H9 (cell line): ENCODE results near the gene ASAP3. TPM values are rescaled to one million over a fixed set of nuclear protein-coding genes. Genes with fewer than 3 reads are reported as not detected.

ENCODE experiments used
- DNase-seq: peaks from one replicate; pipeline ENCODE4 v3.0.0-alpha.2; 2017
- H2AFZ ChIP-seq: one replicate; pipeline ENCODE4 v1.6.1; 2013; ENCODE audit warnings: mild to moderate bottlenecking, low read length, control low read depth, moderate library complexity
- H2AK5ac ChIP-seq: 2 replicates; pipeline ENCODE4 v1.6.1; 2013; ENCODE audit warnings: low read length, control low read depth, mixed read lengths; ENCODE audit not compliant: insufficient read length
- H2BK120ac ChIP-seq: one replicate; pipeline ENCODE4 v1.6.1; 2013; ENCODE audit warnings: low read depth, mild to moderate bottlenecking, low read length, control low read depth, inconsistent platforms; ENCODE audit not compliant: poor library complexity, severe bottlenecking
- H2BK12ac ChIP-seq: 2 replicates; pipeline ENCODE4 v1.6.1; 2013; ENCODE audit warnings: low read length, control low read depth, mixed read lengths, low read depth; ENCODE audit not compliant: insufficient read length
- H2BK15ac ChIP-seq: 2 replicates; pipeline ENCODE4 v1.6.1; 2013; ENCODE audit warnings: low read depth, low read length, control low read depth
- H2BK20ac ChIP-seq: one replicate; pipeline ENCODE4 v1.6.1; 2013; ENCODE audit warnings: low read depth, mild to moderate bottlenecking, low read length, control low read depth, inconsistent platforms; ENCODE audit not compliant: poor library complexity, severe bottlenecking
- H2BK5ac ChIP-seq: 2 replicates; pipeline ENCODE4 v1.6.1; 2013; ENCODE audit warnings: low read length, control low read depth, mixed read lengths; ENCODE audit not compliant: insufficient read length
- H3K14ac ChIP-seq: 2 replicates; pipeline ENCODE4 v1.6.1; 2013; ENCODE audit warnings: low read length, control low read depth; ENCODE audit not compliant: insufficient read depth
- H3K18ac ChIP-seq: 2 replicates; pipeline ENCODE4 v1.6.1; 2013; ENCODE audit warnings: low read depth, mild to moderate bottlenecking, mixed read lengths, low read length, control low read depth; ENCODE audit not compliant: insufficient read length
- H3K23ac ChIP-seq: 2 replicates; pipeline ENCODE4 v1.6.1; 2013; ENCODE audit warnings: low read length, control low read depth, mixed read lengths, low read depth; ENCODE audit not compliant: insufficient read length
- H3K23me2 ChIP-seq: 2 replicates; pipeline ENCODE4 v1.6.1; 2013; ENCODE audit warnings: low read depth, mild to moderate bottlenecking, mixed read lengths, low read length, control low read depth; ENCODE audit not compliant: insufficient read length, poor library complexity, severe bottlenecking
- H3K27ac ChIP-seq: 2 replicates; pipeline ENCODE4 v1.5.1; 2013; ENCODE audit warnings: low read length, control low read depth, mixed read lengths, low read depth; ENCODE audit not compliant: insufficient read length
- H3K27me3 ChIP-seq: 2 replicates; pipeline ENCODE4 v1.6.1; 2013; ENCODE audit warnings: low read length, control low read depth, inconsistent platforms; ENCODE audit not compliant: insufficient read depth
- H3K4ac ChIP-seq: 2 replicates; pipeline ENCODE4 v1.6.1; 2013; ENCODE audit warnings: low read depth, mild to moderate bottlenecking, control low read depth, inconsistent platforms, low read length, moderate library complexity
- H3K4me1 ChIP-seq: 2 replicates; pipeline ENCODE4 v1.6.1; 2013; ENCODE audit warnings: low read length, control low read depth, inconsistent platforms; ENCODE audit not compliant: insufficient read depth
- H3K4me2 ChIP-seq: 2 replicates; pipeline ENCODE4 v1.6.1; 2013; ENCODE audit warnings: low read length, control low read depth, mixed read lengths; ENCODE audit not compliant: insufficient read length, insufficient read depth
- H3K56ac ChIP-seq: 2 replicates; pipeline ENCODE4 v1.6.1; 2013; ENCODE audit warnings: low read depth, mild to moderate bottlenecking, mixed read lengths, low read length, control low read depth; ENCODE audit not compliant: insufficient read length
- H3K79me1 ChIP-seq: 2 replicates; pipeline ENCODE4 v1.6.1; 2013; ENCODE audit warnings: low read depth, mild to moderate bottlenecking, moderate library complexity, low read length, control low read depth, inconsistent platforms; ENCODE audit not compliant: insufficient read depth, poor library complexity, severe bottlenecking
- H3K79me2 ChIP-seq: 2 replicates; pipeline ENCODE4 v1.6.1; 2013; ENCODE audit warnings: low read length, control low read depth, inconsistent platforms; ENCODE audit not compliant: insufficient read depth
- H3K9ac ChIP-seq: 2 replicates; pipeline ENCODE4 v1.6.1; 2013; ENCODE audit warnings: low read length, control low read depth, mixed read lengths; ENCODE audit not compliant: insufficient read length; ENCODE audit errors: extremely low read depth
- H3K9me3 ChIP-seq: one replicate; pipeline ENCODE4 v1.6.1; 2013; ENCODE audit warnings: low read depth, low read length, inconsistent platforms; ENCODE audit not compliant: control insufficient read depth
- H3T11ph ChIP-seq: one replicate; pipeline ENCODE4 v1.6.1; 2013; ENCODE audit warnings: mild to moderate bottlenecking, low read length, control low read depth, inconsistent platforms
- H4K20me1 ChIP-seq: one replicate; pipeline ENCODE4 v1.6.1; 2013; ENCODE audit not compliant: control insufficient read depth, insufficient read length, insufficient read depth
- H4K5ac ChIP-seq: 2 replicates; pipeline ENCODE4 v1.6.1; 2013; ENCODE audit warnings: low read depth, mild to moderate bottlenecking, mixed read lengths, low read length, control low read depth; ENCODE audit not compliant: insufficient read length
- H4K8ac ChIP-seq: replicated peaks from 2 replicates; pipeline ENCODE4 v1.6.1; 2013; ENCODE audit warnings: low read length, control low read depth, mixed read lengths, low read depth; ENCODE audit not compliant: insufficient read length
- H4K91ac ChIP-seq: 2 replicates; pipeline ENCODE4 v1.6.1; 2013; ENCODE audit warnings: low read depth, mild to moderate bottlenecking, moderate library complexity, mixed read lengths, low read length, control low read depth; ENCODE audit not compliant: insufficient read length
- H3K27ac Mint-ChIP-seq, 3 experiments: 2 replicates in 2 of 3; 3 replicates in 1 of 3; pipeline ENCODE4 v1.8.0; 2020 to 2021; ENCODE audit warnings: mixed read lengths in 3 of 3, mild to moderate bottlenecking in 1 of 3, moderate library complexity in 1 of 3
- H3K27me3 Mint-ChIP-seq: 2 replicates; pipeline ENCODE4 v1.8.0; 2021; ENCODE audit warnings: low read depth, mild to moderate bottlenecking, moderate library complexity, mixed read lengths
- H3K36me3 Mint-ChIP-seq, 3 experiments: 2 replicates in 2 of 3; 3 replicates in 1 of 3; pipeline ENCODE4 v1.8.0; 2020 to 2021; ENCODE audit warnings: low read depth in 3 of 3, mixed read lengths in 3 of 3; ENCODE audit not compliant: insufficient read depth in 1 of 3
- H3K4me1 Mint-ChIP-seq, 2 experiments: 2 replicates each; pipeline ENCODE4 v1.8.0; 2020; ENCODE audit warnings: mixed read lengths in 2 of 2
- H3K4me3 Mint-ChIP-seq, 2 experiments: 2 replicates in 1 of 2; 3 replicates in 1 of 2; pipeline ENCODE4 v1.8.0; 2020 to 2021; ENCODE audit warnings: mild to moderate bottlenecking in 2 of 2, mixed read lengths in 2 of 2, moderate library complexity in 1 of 2
- H3K9me3 Mint-ChIP-seq, 2 experiments: 2 replicates in 1 of 2; 3 replicates in 1 of 2; pipeline ENCODE4 v1.8.0; 2020; ENCODE audit warnings: mild to moderate bottlenecking in 2 of 2, mixed read lengths in 2 of 2, moderate library complexity in 1 of 2
- CTCF ChIP-seq: fragments of 200-600 bp; sonication (generic); conservative IDR thresholded peaks from 3 replicates; pipeline ENCODE4 v1.8.0; 2021; ENCODE audit warnings: antibody characterized with exemption, mild to moderate bottlenecking
- WGBS: extraction: QIAGEN DNeasy Blood & Tissue Kit; methylation state at CpG from one replicate; pipeline ENCODE4 v1.1.7; 2013; ENCODE audit warnings: missing lambda C conversion rate, low lambda C conversion rate, mixed read lengths; ENCODE audit not compliant: insufficient read length; ENCODE audit errors: extremely low coverage; 5-methylcytosine and 5-hydroxymethylcytosine counted together
- total RNA-seq: library from RNA; stranded (reverse); gene quantifications from 2 replicates; pipeline ENCODE4 v1.2.1, GENCODE V29; 2021

Gene ASAP3
- total RNA-seq, 1 experiment from 2014 or later, result 26.7 TPM

- Histone ChIP-seq H3K4me2 (no peak overlapping the region), H4K20me1 (no peaks in the 10 kb centered on the region), H2BK15ac (no peak overlapping the region), H2BK5ac (no peak overlapping the region), H3K23me2 (no peaks in the 10 kb centered on the region), H3K27me3 (no peaks in the 10 kb centered on the region), H2BK120ac (no peak overlapping the region), H3K79me2 (no peaks in the 10 kb centered on the region; the same call in 1 of the 2 replicates), H2AFZ (no peak overlapping the region), H3K18ac (no peak overlapping the region), H2AK5ac (no peak overlapping the region), H3K23ac (no peak overlapping the region), H3K9me3 (no peaks in the 10 kb centered on the region), H2BK20ac (no peak overlapping the region), H3K27ac (no peak overlapping the region), H3K4me1 (no peaks in the 10 kb centered on the region; the same call in 1 of the 2 replicates), H2BK12ac (no peak overlapping the region), H3K79me1 (no peaks in the 10 kb centered on the region), H3K9ac (no peak overlapping the region), H4K8ac (no peak overlapping the region), H3K4ac (no peak overlapping the region), H3K56ac (no peak overlapping the region), H4K5ac (no peak overlapping the region), H4K91ac (no peak overlapping the region), H3K14ac (no peak overlapping the region), H3T11ph (no peak overlapping the region)
- no peak overlapping the region for H3K4me3 Mint-ChIP-seq
- H3K4me1 Mint-ChIP-seq, result peaks cover 6% of the 10 kb centered on the region in 2 experiments; a peak in 3 of 4 replicates
- H3K27ac Mint-ChIP-seq, result peak overlapping the region in 1 of 3 experiments; percentile 14; a peak in 1 of 7 replicates
- no peak for TF ChIP-seq CTCF
- no peaks in the 10 kb centered on the region; the same call in 1 of the 2 replicates for H3K27me3 Mint-ChIP-seq
- H3K9me3 Mint-ChIP-seq, result no peaks in the 10 kb centered on the region
- peaks cover 1 to 10% (median 2%) of the 10 kb centered on the region in 3 experiments; a peak in 2 of 7 replicates for H3K36me3 Mint-ChIP-seq
- WGBS, result no CpG with 5 or more reads among the region's 2 CpGs
- peak; percentile 67 for DNase-seq
Measured at GRCh38 chr1:23459338-23459757, 24.6 kb downstream of the ASAP3 start.
